Left kidney (tissue), 2 donors: ENCODE measurements around the gene ARID1B. TPM values are rescaled to one million over a fixed set of nuclear protein-coding genes. Genes with fewer than 3 reads are reported as not detected.

ENCODE experiments used
- DNase-seq: peaks from one replicate; pipeline ENCODE4 v3.0.0-alpha.2; 2013
- polyA plus RNA-seq: library from polyadenylated mRNA; unstranded; fragments of 120-200 nt; gene quantifications from one replicate; pipeline ENCODE4 v1.2.1, GENCODE V29; 2013; ENCODE audit not compliant: insufficient read length

Gene ARID1B
- polyA plus RNA-seq, 1 donor: 87.7 TPM

- no peak for DNase-seq
Measured at GRCh38 chr6:157226761-157227160, 449.6 kb downstream of the ARID1B start.

- DNase-seq: no peak
Measured at GRCh38 chr6:157227202-157228166, 450.3 kb downstream of the ARID1B start.

- no peak for DNase-seq
Measured at GRCh38 chr6:157228426-157229131, 451.4 kb downstream of the ARID1B start.

GRCh38 chr6:157229132-157229618, 452.0 kb downstream of the ARID1B start:
- no peak for DNase-seq

- DNase-seq: no peak
Measured at GRCh38 chr6:157229713-157230112, 452.5 kb downstream of the ARID1B start.

- no peak for DNase-seq
Measured at GRCh38 chr6:157230910-157231309, 453.7 kb downstream of the ARID1B start.

GRCh38 chr6:157232161-157232895, 455.1 kb downstream of the ARID1B start:
- no peak for DNase-seq

GRCh38 chr6:157233156-157233555, 456.0 kb downstream of the ARID1B start:
- DNase-seq: no peak

GRCh38 chr6:157233686-157234085, 456.5 kb downstream of the ARID1B start:
- DNase-seq: no peak

GRCh38 chr6:157235600-157236039, 458.4 kb downstream of the ARID1B start:
- DNase-seq: peak; percentile 65

GRCh38 chr6:157236040-157236725, 459.0 kb downstream of the ARID1B start:
- no peak for DNase-seq

- DNase-seq: no peak
Measured at GRCh38 chr6:157238346-157238745, 461.2 kb downstream of the ARID1B start.

- DNase-seq: no peak
Measured at GRCh38 chr6:157239148-157239547, 462.0 kb downstream of the ARID1B start.

- no peak for DNase-seq
Measured at GRCh38 chr6:157239671-157240058, 462.5 kb downstream of the ARID1B start.

GRCh38 chr6:157240059-157240959, 463.1 kb downstream of the ARID1B start:
- DNase-seq: peak; percentile 86

GRCh38 chr6:157240960-157241311, 463.8 kb downstream of the ARID1B start:
- DNase-seq: no peak

- DNase-seq: no peak
Measured at GRCh38 chr6:157242791-157243190, 465.6 kb downstream of the ARID1B start.

- DNase-seq: no peak
Measured at GRCh38 chr6:157244175-157244574, 467.0 kb downstream of the ARID1B start.

- DNase-seq: no peak
Measured at GRCh38 chr6:157244780-157245179, 467.6 kb downstream of the ARID1B start.

GRCh38 chr6:157245436-157245835, 468.3 kb downstream of the ARID1B start:
- DNase-seq: no peak
